ENCODE results near the gene BCAS4.
"Not testable (repeated sequence)": the region's sequence is repeated elsewhere in the genome, so short reads cannot be mapped to it uniquely, and the experiment has no call there.

- not testable (repeated sequence) for TF ChIP-seq CTCF (conservative IDR thresholded peaks at IDR 0.05); EZH2 (IDR thresholded peaks at IDR 0.05; ENCODE audit: low read depth)
Measured at GRCh38 chr20:50766955-50767809, 27.7 kb upstream of the BCAS4 start.

Measured in PC-9 (cell line).